ENCODE data around the gene GOLGA1. TPM values are rescaled to one million over a fixed set of nuclear protein-coding genes. Genes with fewer than 3 reads are reported as not detected.

Gene GOLGA1
- total and polyA plus RNA-seq, 2 of the 13 experiments (the other 11 are each of a cell fraction or from before 2014, with no cell fraction given) = 12.7 to 15.9 TPM

- no peak overlapping the region for H3K4me3 ChIP-seq (replicated peaks in 1 of 3; ENCODE audit: insufficient read depth in 1 of 3, low read depth in 2 of 3, low read length in 3 of 3)
- H3K27ac ChIP-seq (ENCODE audit: extremely low read length, insufficient read depth, low read length) = no peak overlapping the region
- peaks cover 23% of the 10 kb centered on the region for H3K4me1 ChIP-seq (ENCODE audit: insufficient read depth, low read length)
- TF ChIP-seq YY1 (IDR thresholded peaks at IDR 0.05; ENCODE audit: insufficient read depth, insufficient replicate concordance, low read depth, low read length) = no peak
- no peak for TF ChIP-seq ZNF770 (CRISPR knock-in tag; IDR thresholded peaks at IDR 0.05)
- TF ChIP-seq NCOA1 (CRISPR knock-in tag; IDR thresholded peaks at IDR 0.05) = no peak
- no peak for TF ChIP-seq RERE (CRISPR knock-in tag; IDR thresholded peaks at IDR 0.05; ENCODE audit: low read depth)
- no peak for TF ChIP-seq ZBTB38 (CRISPR knock-in tag; IDR thresholded peaks at IDR 0.05)
- TF ChIP-seq, protein P1, sequence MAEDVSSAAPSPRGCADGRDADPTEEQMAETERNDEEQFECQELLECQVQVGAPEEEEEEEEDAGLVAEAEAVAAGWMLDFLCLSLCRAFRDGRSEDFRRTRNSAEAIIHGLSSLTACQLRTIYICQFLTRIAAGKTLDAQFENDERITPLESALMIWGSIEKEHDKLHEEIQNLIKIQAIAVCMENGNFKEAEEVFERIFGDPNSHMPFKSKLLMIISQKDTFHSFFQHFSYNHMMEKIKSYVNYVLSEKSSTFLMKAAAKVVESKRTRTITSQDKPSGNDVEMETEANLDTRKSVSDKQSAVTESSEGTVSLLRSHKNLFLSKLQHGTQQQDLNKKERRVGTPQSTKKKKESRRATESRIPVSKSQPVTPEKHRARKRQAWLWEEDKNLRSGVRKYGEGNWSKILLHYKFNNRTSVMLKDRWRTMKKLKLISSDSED (CRISPR knock-in tag; IDR thresholded peaks at IDR 0.05) = no peak
- TF ChIP-seq HMG20A (CRISPR knock-in tag; IDR thresholded peaks at IDR 0.05; ENCODE audit: borderline replicate concordance) = no peak
- no peak for TF ChIP-seq PHF20 (CRISPR knock-in tag; IDR thresholded peaks at IDR 0.05)
- no peak for TF ChIP-seq EED (CRISPR knock-in tag; IDR thresholded peaks at IDR 0.05)
- no peak for TF ChIP-seq ZNF547 (CRISPR knock-in tag; IDR thresholded peaks at IDR 0.05)
- no peak for TF ChIP-seq STAT5B (CRISPR knock-in tag; IDR thresholded peaks at IDR 0.05)
- TF ChIP-seq ZNF839 (CRISPR knock-in tag; IDR thresholded peaks at IDR 0.05; ENCODE audit: borderline replicate concordance) = no peak
- TF ChIP-seq ZNF20 (CRISPR knock-in tag; IDR thresholded peaks at IDR 0.05) = no peak
- TF ChIP-seq MXD4 (CRISPR knock-in tag; IDR thresholded peaks at IDR 0.05) = no peak
- TF ChIP-seq ZNF337 (CRISPR knock-in tag; IDR thresholded peaks at IDR 0.05; ENCODE audit: borderline replicate concordance, low read depth) = no peak
- no peak for TF ChIP-seq CCDC6 (CRISPR knock-in tag; IDR thresholded peaks at IDR 0.05)
- no peaks in the 10 kb centered on the region for H3K79me2 ChIP-seq (ENCODE audit: insufficient read depth, low read length)
- in situ Hi-C loops (cut with HindIII; ENCODE audit: extremely low pct_ligation_motif_present, low pct_unique_long_range_greater_than_20kb) = no loop called here
- CTCF ChIA-PET (ENCODE audit: low intra/inter-chr PET ratio, low total read pairs) = no interaction called here
- no peak for DNase-seq (ENCODE audit: low spot score)
- H3K4me2 ChIP-seq (ENCODE audit: low read depth, low read length) = no peak overlapping the region
- H4K20me1 ChIP-seq (ENCODE audit: insufficient read depth, low read length) = no peaks in the 10 kb centered on the region
- no TSS peak for BruUV-seq (replicated peaks)
- no peak for ATAC-seq
- H3K9me3 ChIP-seq (ENCODE audit: low read length) = no peaks in the 10 kb centered on the region
- no peak overlapping the region for H2AFZ ChIP-seq (ENCODE audit: low read length)
- POLR2A ChIA-PET = no interaction called here
- peaks cover 11 to 44% of the 10 kb centered on the region in 2 experiments; a peak in 4 of 5 replicates for H3K36me3 ChIP-seq (replicated peaks in 1 of 2; ENCODE audit: control insufficient read depth in 1 of 2, insufficient read depth in 2 of 2, low read length in 2 of 2)
- no peak for FAIRE-seq
- 97% methylated on average over 9 of the region's 9 CpGs for WGBS (ENCODE audit: low lambda C conversion rate)
- H3K9ac ChIP-seq (ENCODE audit: insufficient read depth, low read depth, low read length) = no peak overlapping the region
- intact Hi-C loops (cut with micrococcal nuclease; ENCODE audit: unreplicated experiment) = no loop called here
- no peaks in the 10 kb centered on the region for H3K27me3 ChIP-seq (ENCODE audit: control insufficient read depth in 1 of 2, insufficient read depth in 2 of 2, low read length in 2 of 2)
These were observed 46.7 kb downstream of the GOLGA1 start for GRCh38 chr9:124894035-124894740.

Data from HepG2 (cell line).